Temporal lobe (tissue), 2 donors: Measurements from ENCODE around the gene ANXA3. TPM values are rescaled to one million over a fixed set of nuclear protein-coding genes. Genes with fewer than 3 reads are reported as not detected.

Source experiments
- small RNA-seq: library from RNA; depleted of rRNA; stranded (forward); fragments of <200 nt; gene quantifications from one replicate; pipeline ENCODE3, GENCODE V24; 2014; ENCODE audit warnings: low replicate concordance
- total RNA-seq: library from RNA; depleted of rRNA; stranded (reverse); fragments of >200 nt; gene quantifications from one replicate; pipeline ENCODE4 v1.2.3, GENCODE V29; 2014

Gene ANXA3
- total RNA-seq, 1 donor from 2014 or later, result 3.4 TPM

Small RNA genes lying within 50 kb of the gene (small RNA-seq; reads per million reads assigned to genes)
- not detected for gene HIGD1AP13
- gene RF00019, result not detected

Other genes with a start within 250 kb of the ANXA3 start
- gene BMP2K, start 224.6 kb downstream of the ANXA3 start, total RNA-seq, result 37.6 TPM